Measurements from ENCODE around the gene DENND6B. TPM values are rescaled to one million over a fixed set of nuclear protein-coding genes. Genes with fewer than 3 reads are reported as not detected.
A peak's percentile ranks its signal among the peaks of the same experiment; 100 is the strongest.

Gene DENND6B
- total and polyA plus RNA-seq, 2 of the 13 experiments (the other 11 are each of a cell fraction or from before 2014, with no cell fraction given), result 0.95 to 3.8 TPM

DNA sequence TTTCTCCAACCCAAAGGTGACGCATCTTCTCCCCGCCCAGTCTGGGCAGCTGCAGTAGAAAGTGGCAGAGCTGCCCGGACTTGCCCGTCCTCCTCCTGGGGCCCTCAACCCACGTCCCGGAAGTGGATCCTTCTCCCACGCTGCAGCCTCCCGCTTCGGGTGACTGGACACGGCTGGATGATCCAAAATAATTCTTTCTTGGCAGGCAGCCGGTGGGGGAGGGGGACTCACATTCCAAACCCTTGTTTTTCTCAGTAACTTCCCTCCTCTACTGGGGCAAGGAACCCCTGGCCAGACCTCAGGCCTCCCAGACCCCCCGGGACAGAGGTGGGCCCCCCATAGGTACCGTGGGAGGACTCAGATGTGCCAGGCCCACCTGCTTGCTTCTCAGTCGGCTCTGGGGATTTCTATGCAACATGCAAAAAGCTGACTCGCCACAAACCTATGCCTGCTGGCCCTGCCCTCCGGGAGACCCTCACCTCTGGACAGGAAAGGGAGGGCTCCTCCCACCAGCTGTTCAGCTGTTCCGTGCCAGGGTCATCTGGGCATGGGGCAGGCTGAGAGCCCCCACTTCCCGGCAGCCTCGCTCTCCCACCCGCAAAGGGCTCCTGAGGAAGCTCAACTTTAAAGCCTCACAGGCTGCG is 20.8 kb downstream of the DENND6B start (continued):
- TF ChIP-seq, protein P1, sequence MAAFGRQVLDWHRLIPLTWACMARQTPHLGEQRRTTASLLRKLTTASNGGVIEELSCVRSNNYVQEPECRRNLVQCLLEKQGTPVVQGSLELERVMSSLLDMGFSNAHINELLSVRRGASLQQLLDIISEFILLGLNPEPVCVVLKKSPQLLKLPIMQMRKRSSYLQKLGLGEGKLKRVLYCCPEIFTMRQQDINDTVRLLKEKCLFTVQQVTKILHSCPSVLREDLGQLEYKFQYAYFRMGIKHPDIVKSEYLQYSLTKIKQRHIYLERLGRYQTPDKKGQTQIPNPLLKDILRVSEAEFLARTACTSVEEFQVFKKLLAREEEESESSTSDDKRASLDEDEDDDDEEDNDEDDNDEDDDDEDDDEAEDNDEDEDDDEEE (CRISPR knock-in tag; IDR thresholded peaks at IDR 0.05), result no peak
- TF ChIP-seq ZBTB7B (CRISPR knock-in tag; IDR thresholded peaks at IDR 0.05) (peak; percentile 68; the same call in 1 of the 2 replicates), SALL1 (CRISPR knock-in tag; IDR thresholded peaks at IDR 0.05) (peak; percentile 21; the same call in 1 of the 2 replicates), ZNF737 (CRISPR knock-in tag; IDR thresholded peaks at IDR 0.05; ENCODE audit: borderline replicate concordance) (no peak), POLR2G (IDR thresholded peaks at IDR 0.05; ENCODE audit: low read depth, low read length) (peak; percentile 67), HNF4G (IDR thresholded peaks at IDR 0.05; ENCODE audit: borderline replicate concordance, low read depth, low read length) (no peak), HNF4G (CRISPR knock-in tag; IDR thresholded peaks at IDR 0.05; ENCODE audit: borderline replicate concordance, low read depth) (no peak), IKZF1 (IDR thresholded peaks at IDR 0.05) (no peak), ZNF768 (CRISPR knock-in tag; IDR thresholded peaks at IDR 0.05) (no peak), ZNF382 (CRISPR knock-in tag; IDR thresholded peaks at IDR 0.05; ENCODE audit: borderline replicate concordance) (no peak), GATAD2A (CRISPR knock-in tag; IDR thresholded peaks at IDR 0.05) (peak; percentile 68)
- TF ChIP-seq, protein P2, sequence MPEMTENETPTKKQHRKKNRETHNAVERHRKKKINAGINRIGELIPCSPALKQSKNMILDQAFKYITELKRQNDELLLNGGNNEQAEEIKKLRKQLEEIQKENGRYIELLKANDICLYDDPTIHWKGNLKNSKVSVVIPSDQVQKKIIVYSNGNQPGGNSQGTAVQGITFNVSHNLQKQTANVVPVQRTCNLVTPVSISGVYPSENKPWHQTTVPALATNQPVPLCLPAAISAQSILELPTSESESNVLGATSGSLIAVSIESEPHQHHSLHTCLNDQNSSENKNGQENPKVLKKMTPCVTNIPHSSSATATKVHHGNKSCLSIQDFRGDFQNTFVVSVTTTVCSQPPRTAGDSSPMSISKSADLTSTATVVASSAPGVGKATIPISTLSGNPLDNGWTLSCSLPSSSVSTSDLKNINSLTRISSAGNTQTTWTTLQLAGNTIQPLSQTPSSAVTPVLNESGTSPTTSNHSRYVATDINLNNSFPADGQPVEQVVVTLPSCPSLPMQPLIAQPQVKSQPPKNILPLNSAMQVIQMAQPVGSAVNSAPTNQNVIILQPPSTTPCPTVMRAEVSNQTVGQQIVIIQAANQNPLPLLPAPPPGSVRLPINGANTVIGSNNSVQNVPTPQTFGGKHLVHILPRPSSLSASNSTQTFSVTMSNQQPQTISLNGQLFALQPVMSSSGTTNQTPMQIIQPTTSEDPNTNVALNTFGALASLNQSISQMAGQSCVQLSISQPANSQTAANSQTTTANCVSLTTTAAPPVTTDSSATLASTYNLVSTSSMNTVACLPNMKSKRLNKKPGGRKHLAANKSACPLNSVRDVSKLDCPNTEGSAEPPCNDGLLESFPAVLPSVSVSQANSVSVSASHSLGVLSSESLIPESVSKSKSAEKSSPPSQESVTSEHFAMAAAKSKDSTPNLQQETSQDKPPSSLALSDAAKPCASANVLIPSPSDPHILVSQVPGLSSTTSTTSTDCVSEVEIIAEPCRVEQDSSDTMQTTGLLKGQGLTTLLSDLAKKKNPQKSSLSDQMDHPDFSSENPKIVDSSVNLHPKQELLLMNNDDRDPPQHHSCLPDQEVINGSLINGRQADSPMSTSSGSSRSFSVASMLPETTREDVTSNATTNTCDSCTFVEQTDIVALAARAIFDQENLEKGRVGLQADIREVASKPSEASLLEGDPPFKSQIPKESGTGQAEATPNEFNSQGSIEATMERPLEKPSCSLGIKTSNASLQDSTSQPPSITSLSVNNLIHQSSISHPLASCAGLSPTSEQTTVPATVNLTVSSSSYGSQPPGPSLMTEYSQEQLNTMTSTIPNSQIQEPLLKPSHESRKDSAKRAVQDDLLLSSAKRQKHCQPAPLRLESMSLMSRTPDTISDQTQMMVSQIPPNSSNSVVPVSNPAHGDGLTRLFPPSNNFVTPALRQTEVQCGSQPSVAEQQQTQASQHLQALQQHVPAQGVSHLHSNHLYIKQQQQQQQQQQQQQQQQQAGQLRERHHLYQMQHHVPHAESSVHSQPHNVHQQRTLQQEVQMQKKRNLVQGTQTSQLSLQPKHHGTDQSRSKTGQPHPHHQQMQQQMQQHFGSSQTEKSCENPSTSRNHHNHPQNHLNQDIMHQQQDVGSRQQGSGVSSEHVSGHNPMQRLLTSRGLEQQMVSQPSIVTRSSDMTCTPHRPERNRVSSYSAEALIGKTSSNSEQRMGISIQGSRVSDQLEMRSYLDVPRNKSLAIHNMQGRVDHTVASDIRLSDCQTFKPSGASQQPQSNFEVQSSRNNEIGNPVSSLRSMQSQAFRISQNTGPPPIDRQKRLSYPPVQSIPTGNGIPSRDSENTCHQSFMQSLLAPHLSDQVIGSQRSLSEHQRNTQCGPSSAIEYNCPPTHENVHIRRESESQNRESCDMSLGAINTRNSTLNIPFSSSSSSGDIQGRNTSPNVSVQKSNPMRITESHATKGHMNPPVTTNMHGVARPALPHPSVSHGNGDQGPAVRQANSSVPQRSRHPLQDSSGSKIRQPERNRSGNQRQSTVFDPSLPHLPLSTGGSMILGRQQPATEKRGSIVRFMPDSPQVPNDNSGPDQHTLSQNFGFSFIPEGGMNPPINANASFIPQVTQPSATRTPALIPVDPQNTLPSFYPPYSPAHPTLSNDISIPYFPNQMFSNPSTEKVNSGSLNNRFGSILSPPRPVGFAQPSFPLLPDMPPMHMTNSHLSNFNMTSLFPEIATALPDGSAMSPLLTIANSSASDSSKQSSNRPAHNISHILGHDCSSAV (CRISPR knock-in tag; IDR thresholded peaks at IDR 0.05; ENCODE audit: borderline replicate concordance), result no peak
- TF ChIP-seq, protein P3, sequence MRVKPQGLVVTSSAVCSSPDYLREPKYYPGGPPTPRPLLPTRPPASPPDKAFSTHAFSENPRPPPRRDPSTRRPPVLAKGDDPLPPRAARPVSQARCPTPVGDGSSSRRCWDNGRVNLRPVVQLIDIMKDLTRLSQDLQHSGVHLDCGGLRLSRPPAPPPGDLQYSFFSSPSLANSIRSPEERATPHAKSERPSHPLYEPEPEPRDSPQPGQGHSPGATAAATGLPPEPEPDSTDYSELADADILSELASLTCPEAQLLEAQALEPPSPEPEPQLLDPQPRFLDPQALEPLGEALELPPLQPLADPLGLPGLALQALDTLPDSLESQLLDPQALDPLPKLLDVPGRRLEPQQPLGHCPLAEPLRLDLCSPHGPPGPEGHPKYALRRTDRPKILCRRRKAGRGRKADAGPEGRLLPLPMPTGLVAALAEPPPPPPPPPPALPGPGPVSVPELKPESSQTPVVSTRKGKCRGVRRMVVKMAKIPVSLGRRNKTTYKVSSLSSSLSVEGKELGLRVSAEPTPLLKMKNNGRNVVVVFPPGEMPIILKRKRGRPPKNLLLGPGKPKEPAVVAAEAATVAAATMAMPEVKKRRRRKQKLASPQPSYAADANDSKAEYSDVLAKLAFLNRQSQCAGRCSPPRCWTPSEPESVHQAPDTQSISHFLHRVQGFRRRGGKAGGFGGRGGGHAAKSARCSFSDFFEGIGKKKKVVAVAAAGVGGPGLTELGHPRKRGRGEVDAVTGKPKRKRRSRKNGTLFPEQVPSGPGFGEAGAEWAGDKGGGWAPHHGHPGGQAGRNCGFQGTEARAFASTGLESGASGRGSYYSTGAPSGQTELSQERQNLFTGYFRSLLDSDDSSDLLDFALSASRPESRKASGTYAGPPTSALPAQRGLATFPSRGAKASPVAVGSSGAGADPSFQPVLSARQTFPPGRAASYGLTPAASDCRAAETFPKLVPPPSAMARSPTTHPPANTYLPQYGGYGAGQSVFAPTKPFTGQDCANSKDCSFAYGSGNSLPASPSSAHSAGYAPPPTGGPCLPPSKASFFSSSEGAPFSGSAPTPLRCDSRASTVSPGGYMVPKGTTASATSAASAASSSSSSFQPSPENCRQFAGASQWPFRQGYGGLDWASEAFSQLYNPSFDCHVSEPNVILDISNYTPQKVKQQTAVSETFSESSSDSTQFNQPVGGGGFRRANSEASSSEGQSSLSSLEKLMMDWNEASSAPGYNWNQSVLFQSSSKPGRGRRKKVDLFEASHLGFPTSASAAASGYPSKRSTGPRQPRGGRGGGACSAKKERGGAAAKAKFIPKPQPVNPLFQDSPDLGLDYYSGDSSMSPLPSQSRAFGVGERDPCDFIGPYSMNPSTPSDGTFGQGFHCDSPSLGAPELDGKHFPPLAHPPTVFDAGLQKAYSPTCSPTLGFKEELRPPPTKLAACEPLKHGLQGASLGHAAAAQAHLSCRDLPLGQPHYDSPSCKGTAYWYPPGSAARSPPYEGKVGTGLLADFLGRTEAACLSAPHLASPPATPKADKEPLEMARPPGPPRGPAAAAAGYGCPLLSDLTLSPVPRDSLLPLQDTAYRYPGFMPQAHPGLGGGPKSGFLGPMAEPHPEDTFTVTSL (CRISPR knock-in tag; IDR thresholded peaks at IDR 0.05; ENCODE audit: borderline replicate concordance), result no peak
- TF ChIP-seq, protein P4, sequence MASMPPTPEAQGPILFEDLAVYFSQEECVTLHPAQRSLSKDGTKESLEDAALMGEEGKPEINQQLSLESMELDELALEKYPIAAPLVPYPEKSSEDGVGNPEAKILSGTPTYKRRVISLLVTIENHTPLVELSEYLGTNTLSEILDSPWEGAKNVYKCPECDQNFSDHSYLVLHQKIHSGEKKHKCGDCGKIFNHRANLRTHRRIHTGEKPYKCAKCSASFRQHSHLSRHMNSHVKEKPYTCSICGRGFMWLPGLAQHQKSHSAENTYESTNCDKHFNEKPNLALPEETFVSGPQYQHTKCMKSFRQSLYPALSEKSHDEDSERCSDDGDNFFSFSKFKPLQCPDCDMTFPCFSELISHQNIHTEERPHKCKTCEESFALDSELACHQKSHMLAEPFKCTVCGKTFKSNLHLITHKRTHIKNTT (CRISPR knock-in tag; IDR thresholded peaks at IDR 0.05), result no peak

Data from HepG2 (cell line).